Gastrocnemius medialis (tissue), 4 donors: ENCODE results near the gene EPN3. TPM values are rescaled to one million over a fixed set of nuclear protein-coding genes. Genes with fewer than 3 reads are reported as not detected.

ENCODE experiments used
- ATAC-seq, 2 donors: fragments of 150-250 bp; one replicate each; pipeline ENCODE4 v1.9.1; 2016
- DNase-seq, 2 donors: peaks; one replicate each; pipeline ENCODE4 v3.0.0-alpha.2; 2019
- H3K27ac ChIP-seq, 4 donors: fragments of 200-600 bp; sonication (generic); 1 replicate in 1 of 4; 2 replicates in 3 of 4; pipeline ENCODE4 v1.5.1; 2016 to 2018; ENCODE audit warnings: mild to moderate bottlenecking in 2 of 4, moderate library complexity in 1 of 4
- H3K27me3 ChIP-seq, 3 donors: fragments of 200-600 bp; sonication (generic) in 2 of 3; 1 replicate in 1 of 3; 2 replicates in 2 of 3; pipeline versions ENCODE4 v1.5.1 to v1.6.0; 2016 to 2019; ENCODE audit warnings: mild to moderate bottlenecking in 1 of 3, moderate library complexity in 1 of 3
- H3K36me3 ChIP-seq, 2 donors: fragments of 200-600 bp; sonication (generic) in 1 of 2; one replicate each; pipeline ENCODE4 v1.5.1; 2017 to 2018
- H3K4me1 ChIP-seq, 2 donors: fragments of 200-600 bp; sonication (generic) in 1 of 2; one replicate each; pipeline ENCODE4 v1.5.1; 2016 to 2017; ENCODE audit warnings: mild to moderate bottlenecking in 2 of 2
- H3K4me3 ChIP-seq, 4 donors: fragments of 200-600 bp; sonication (generic) in 3 of 4; 1 replicate in 1 of 4; 2 replicates in 3 of 4; pipeline ENCODE4 v1.5.1; 2016 to 2019; ENCODE audit warnings: mild to moderate bottlenecking in 2 of 4
- H3K9me3 ChIP-seq, 3 donors: fragments of 200-600 bp; sonication (generic) in 2 of 3; 1 replicate in 1 of 3; 2 replicates in 2 of 3; pipeline ENCODE4 v1.5.1; 2016 to 2019
- POLR2A ChIP-seq, 2 donors: fragments of 450-650 bp; IDR thresholded peaks; one replicate each; pipeline ENCODE4 v1.6.1; 2017; ENCODE audit warnings: antibody characterized with exemption in 2 of 2, mild to moderate bottlenecking in 2 of 2, moderate library complexity in 2 of 2
- in situ Hi-C, 4 donors: fragments of 200-750 bp; cut with MboI; loops; one replicate each; pipeline versions ENCODE4 v1.15.0 to v1.8.0; 2017; ENCODE audit warnings: low sequenced_read_pairs in 4 of 4
- intact Hi-C: fragments of 100-400 bp; cut with DNase I; formaldehyde crosslinking; loops from one replicate; pipeline ENCODE4 v1.15.1; 2023; ENCODE audit warnings: low total_unique reads
- total RNA-seq, 4 donors: library from RNA; depleted of rRNA; stranded (reverse); fragments of >200 nt; gene quantifications; one replicate each; pipeline versions ENCODE4 v1.1.0 to v1.2.3, GENCODE V29; 2016
- TF ChIP-seq, protein P1 (sequence below), 5 experiments: fragments of 450-650 bp in 3 of 5; fragments of 200-600 bp in 2 of 5; sonication (generic) in 2 of 5; IDR thresholded peaks in 4 of 5; conservative IDR thresholded peaks in 1 of 5; 1 replicate in 4 of 5; 2 replicates in 1 of 5; pipeline ENCODE4 v1.5.1; 2016 to 2019; ENCODE audit warnings: antibody characterized with exemption in 5 of 5, mild to moderate bottlenecking in 3 of 5, moderate library complexity in 3 of 5

Gene EPN3
- total RNA-seq, 4 donors from 2014 or later: not detected

- H3K4me1 ChIP-seq: peaks cover 0 to 11% of the 10 kb centered on the region in 2 donors
- intact Hi-C loops (no loop called here), in situ Hi-C loops (no loop called here)
- no peak overlapping the region for H3K4me3 ChIP-seq
- H3K27me3 ChIP-seq: no peaks in the 10 kb centered on the region
- no peak overlapping the region for H3K27ac ChIP-seq
- DNase-seq (no peak), ATAC-seq (no peak)
- H3K9me3 ChIP-seq: no peaks in the 10 kb centered on the region
- TF ChIP-seq, protein P1, sequence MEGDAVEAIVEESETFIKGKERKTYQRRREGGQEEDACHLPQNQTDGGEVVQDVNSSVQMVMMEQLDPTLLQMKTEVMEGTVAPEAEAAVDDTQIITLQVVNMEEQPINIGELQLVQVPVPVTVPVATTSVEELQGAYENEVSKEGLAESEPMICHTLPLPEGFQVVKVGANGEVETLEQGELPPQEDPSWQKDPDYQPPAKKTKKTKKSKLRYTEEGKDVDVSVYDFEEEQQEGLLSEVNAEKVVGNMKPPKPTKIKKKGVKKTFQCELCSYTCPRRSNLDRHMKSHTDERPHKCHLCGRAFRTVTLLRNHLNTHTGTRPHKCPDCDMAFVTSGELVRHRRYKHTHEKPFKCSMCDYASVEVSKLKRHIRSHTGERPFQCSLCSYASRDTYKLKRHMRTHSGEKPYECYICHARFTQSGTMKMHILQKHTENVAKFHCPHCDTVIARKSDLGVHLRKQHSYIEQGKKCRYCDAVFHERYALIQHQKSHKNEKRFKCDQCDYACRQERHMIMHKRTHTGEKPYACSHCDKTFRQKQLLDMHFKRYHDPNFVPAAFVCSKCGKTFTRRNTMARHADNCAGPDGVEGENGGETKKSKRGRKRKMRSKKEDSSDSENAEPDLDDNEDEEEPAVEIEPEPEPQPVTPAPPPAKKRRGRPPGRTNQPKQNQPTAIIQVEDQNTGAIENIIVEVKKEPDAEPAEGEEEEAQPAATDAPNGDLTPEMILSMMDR (IDR thresholded peaks at IDR 0.05 in 4 of 5, conservative IDR thresholded peaks at IDR 0.05 in 1 of 5): no peak
- no peak for TF ChIP-seq POLR2A (IDR thresholded peaks at IDR 0.05)
- H3K36me3 ChIP-seq: no peaks in the 10 kb centered on the region
Measured at GRCh38 chr17:50518384-50519023, 14.0 kb upstream of the EPN3 start.

GRCh38 chr17:50519141-50519834, 13.2 kb upstream of the EPN3 start:
- intact Hi-C loops: no loop called here
- Histone ChIP-seq H3K9me3 (no peaks in the 10 kb centered on the region), H3K36me3 (no peaks in the 10 kb centered on the region), H3K27me3 (no peaks in the 10 kb centered on the region), H3K27ac (no peak overlapping the region), H3K4me3 (no peak overlapping the region), H3K4me1 (peaks cover 0 to 11% of the 10 kb centered on the region in 2 donors)
- in situ Hi-C loops: no loop called here
- DNase-seq: no peak
- TF ChIP-seq POLR2A (IDR thresholded peaks at IDR 0.05): no peak
- TF ChIP-seq, protein P1 (IDR thresholded peaks at IDR 0.05 in 4 of 5, conservative IDR thresholded peaks at IDR 0.05 in 1 of 5): no peak
- ATAC-seq: no peak

- Histone ChIP-seq H3K4me3 (no peak overlapping the region), H3K9me3 (no peaks in the 10 kb centered on the region), H3K4me1 (peaks cover 0 to 4% of the 10 kb centered on the region in 2 donors), H3K27ac (no peak overlapping the region), H3K36me3 (no peaks in the 10 kb centered on the region), H3K27me3 (no peaks in the 10 kb centered on the region)
- in situ Hi-C loops: no loop called here
- no peak for ATAC-seq
- TF ChIP-seq, protein P1 (IDR thresholded peaks at IDR 0.05 in 4 of 5, conservative IDR thresholded peaks at IDR 0.05 in 1 of 5): no peak
- no peak for TF ChIP-seq POLR2A (IDR thresholded peaks at IDR 0.05)
- DNase-seq: no peak
- intact Hi-C loops: no loop called here
Measured at GRCh38 chr17:50520483-50520882, 12.1 kb upstream of the EPN3 start.

GRCh38 chr17:50521514-50521913, 11.0 kb upstream of the EPN3 start:
- Histone ChIP-seq H3K9me3 (no peaks in the 10 kb centered on the region), H3K4me3 (no peak overlapping the region), H3K4me1 (no peaks in the 10 kb centered on the region), H3K27ac (no peak overlapping the region), H3K36me3 (no peaks in the 10 kb centered on the region), H3K27me3 (no peaks in the 10 kb centered on the region)
- intact Hi-C loops (no loop called here), in situ Hi-C loops (no loop called here)
- no peak for ATAC-seq
- TF ChIP-seq POLR2A (IDR thresholded peaks at IDR 0.05): no peak
- TF ChIP-seq, protein P1 (IDR thresholded peaks at IDR 0.05 in 4 of 5, conservative IDR thresholded peaks at IDR 0.05 in 1 of 5): no peak
- no peak for DNase-seq
